GM21723 (cell line): ENCODE data around the gene FUNDC2.

Experiments
- ATAC-seq: cut with Tn5 transposase; IDR thresholded peaks from one replicate; pipeline ENCODE4 v1.9.1; 2021; ENCODE audit warnings: mild to moderate bottlenecking, moderate library complexity; ENCODE audit not compliant: unreplicated experiment

The FUNDC2 gene

GRCh38 chrX:155023907-155024833 lies 2.5 kb upstream of the FUNDC2 start:
- ATAC-seq: no peak

- ATAC-seq: no peak
Observed at GRCh38 chrX:155026420-155026726, 271 bp upstream of the FUNDC2 start.

GRCh38 chrX:155027509-155028066 lies 944 bp downstream of the FUNDC2 start:
- no peak for ATAC-seq

GRCh38 chrX:155028129-155028528 lies 1.5 kb downstream of the FUNDC2 start:
- no peak for ATAC-seq

GRCh38 chrX:155028877-155029291 lies 2.2 kb downstream of the FUNDC2 start:
- no peak for ATAC-seq

GRCh38 chrX:155031657-155032056 lies 5.0 kb downstream of the FUNDC2 start:
- ATAC-seq: no peak

GRCh38 chrX:155035688-155036087 lies 9.0 kb downstream of the FUNDC2 start:
- no peak for ATAC-seq

- no peak for ATAC-seq
Observed at GRCh38 chrX:155046129-155046810, 19.6 kb downstream of the FUNDC2 start.

GRCh38 chrX:155046811-155047528 lies 20.3 kb downstream of the FUNDC2 start:
- ATAC-seq: no peak

GRCh38 chrX:155048977-155049619 lies 22.5 kb downstream of the FUNDC2 start:
- ATAC-seq: no peak

- no peak for ATAC-seq
Observed at GRCh38 chrX:155052738-155053498, 26.3 kb downstream of the FUNDC2 start.

- no peak for ATAC-seq
Observed at GRCh38 chrX:155053656-155054055, 27.0 kb downstream of the FUNDC2 start.

- no peak for ATAC-seq
Observed at GRCh38 chrX:155054255-155054654, 27.6 kb downstream of the FUNDC2 start.

- ATAC-seq: no peak
Observed at GRCh38 chrX:155055494-155055893, 28.9 kb downstream of the FUNDC2 start.

- no peak for ATAC-seq
Observed at GRCh38 chrX:155056471-155056870, 29.8 kb downstream of the FUNDC2 start.

GRCh38 chrX:155056877-155057792 lies 30.5 kb downstream of the FUNDC2 start:
- ATAC-seq: peak; percentile 88

GRCh38 chrX:155061760-155062159 lies 35.1 kb downstream of the FUNDC2 start:
- no peak for ATAC-seq

GRCh38 chrX:155065035-155065734 lies 38.5 kb downstream of the FUNDC2 start:
- ATAC-seq: no peak
